Coronary artery (tissue), 2 donors: ENCODE data around the gene FAM120C.

Source experiments
- DNase-seq: peaks from one replicate; pipeline ENCODE4 v3.0.0-alpha.2; 2017; ENCODE audit warnings: low spot score
- H3K27ac ChIP-seq, 2 donors: fragments of 200-600 bp; sonication (generic); one replicate each; pipeline ENCODE4 v1.5.1; 2016 to 2019
- H3K4me3 ChIP-seq: fragments of 200-600 bp; sonication (generic); 2 replicates; pipeline ENCODE4 v1.5.1; 2016; ENCODE audit warnings: mild to moderate bottlenecking, moderate library complexity
- TF ChIP-seq, protein P1 (sequence below): fragments of 200-600 bp; sonication (generic); IDR thresholded peaks from one replicate; pipeline ENCODE4 v1.5.1; 2019; ENCODE audit warnings: antibody characterized with exemption

FAM120C gene

GRCh38 chrX:54063361-54063760, 119.7 kb downstream of the FAM120C start:
- TF ChIP-seq, protein P1, sequence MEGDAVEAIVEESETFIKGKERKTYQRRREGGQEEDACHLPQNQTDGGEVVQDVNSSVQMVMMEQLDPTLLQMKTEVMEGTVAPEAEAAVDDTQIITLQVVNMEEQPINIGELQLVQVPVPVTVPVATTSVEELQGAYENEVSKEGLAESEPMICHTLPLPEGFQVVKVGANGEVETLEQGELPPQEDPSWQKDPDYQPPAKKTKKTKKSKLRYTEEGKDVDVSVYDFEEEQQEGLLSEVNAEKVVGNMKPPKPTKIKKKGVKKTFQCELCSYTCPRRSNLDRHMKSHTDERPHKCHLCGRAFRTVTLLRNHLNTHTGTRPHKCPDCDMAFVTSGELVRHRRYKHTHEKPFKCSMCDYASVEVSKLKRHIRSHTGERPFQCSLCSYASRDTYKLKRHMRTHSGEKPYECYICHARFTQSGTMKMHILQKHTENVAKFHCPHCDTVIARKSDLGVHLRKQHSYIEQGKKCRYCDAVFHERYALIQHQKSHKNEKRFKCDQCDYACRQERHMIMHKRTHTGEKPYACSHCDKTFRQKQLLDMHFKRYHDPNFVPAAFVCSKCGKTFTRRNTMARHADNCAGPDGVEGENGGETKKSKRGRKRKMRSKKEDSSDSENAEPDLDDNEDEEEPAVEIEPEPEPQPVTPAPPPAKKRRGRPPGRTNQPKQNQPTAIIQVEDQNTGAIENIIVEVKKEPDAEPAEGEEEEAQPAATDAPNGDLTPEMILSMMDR: no peak
- H3K4me3 ChIP-seq: no peak overlapping the region
- no peak for DNase-seq
- H3K27ac ChIP-seq: no peak overlapping the region

DNA sequence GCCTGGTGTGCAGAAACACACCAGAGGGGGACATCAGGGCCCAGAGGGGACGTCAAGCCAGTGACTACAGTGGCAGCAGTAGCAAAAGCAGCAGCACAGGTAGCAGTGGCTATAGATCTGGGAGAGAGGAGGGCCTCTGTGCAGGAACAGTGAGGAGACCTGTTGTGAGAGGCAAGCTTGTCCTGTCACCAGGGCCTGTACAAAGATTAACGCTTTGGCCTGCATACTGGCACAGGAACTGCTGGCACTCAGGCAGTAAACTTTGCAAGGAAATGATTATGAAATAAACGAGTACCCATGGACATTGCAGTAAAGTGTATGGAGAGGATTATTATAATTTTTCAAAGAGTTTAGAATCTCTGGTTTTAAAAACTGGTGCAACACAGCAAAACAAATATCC, 133.3 kb downstream of the FAM120C start:
- Histone ChIP-seq H3K4me3 (no peak overlapping the region), H3K27ac (no peak overlapping the region)
- no peak for DNase-seq
- TF ChIP-seq, protein P1: no peak

DNA sequence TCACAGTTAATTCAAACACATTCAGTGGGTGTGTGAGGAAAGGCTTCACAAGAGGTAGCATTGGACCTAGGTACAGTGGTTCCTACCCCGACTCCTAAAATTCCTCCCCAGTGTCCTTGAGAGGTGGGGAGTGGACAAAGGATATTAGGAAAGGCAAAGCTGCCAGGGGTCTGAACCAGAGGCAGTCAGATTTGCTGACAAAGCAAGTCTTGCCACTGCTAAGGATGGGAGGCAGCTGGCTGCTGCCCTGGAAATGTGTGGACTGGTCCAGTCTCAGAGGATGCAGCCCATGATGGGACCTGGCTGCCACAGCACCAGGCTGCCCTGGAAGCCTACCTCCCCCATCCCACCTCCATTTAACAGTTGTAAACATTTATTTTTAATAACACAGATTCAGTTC, 134.6 kb downstream of the FAM120C start:
- no peak overlapping the region for H3K4me3 ChIP-seq
- no peak for DNase-seq
- TF ChIP-seq, protein P1: no peak
- H3K27ac ChIP-seq: no peak overlapping the region

- DNase-seq: no peak
- Histone ChIP-seq H3K27ac (no peak overlapping the region), H3K4me3 (no peak overlapping the region)
- TF ChIP-seq, protein P1: no peak
These were observed 137.4 kb downstream of the FAM120C start for GRCh38 chrX:54045563-54046228.

DNA sequence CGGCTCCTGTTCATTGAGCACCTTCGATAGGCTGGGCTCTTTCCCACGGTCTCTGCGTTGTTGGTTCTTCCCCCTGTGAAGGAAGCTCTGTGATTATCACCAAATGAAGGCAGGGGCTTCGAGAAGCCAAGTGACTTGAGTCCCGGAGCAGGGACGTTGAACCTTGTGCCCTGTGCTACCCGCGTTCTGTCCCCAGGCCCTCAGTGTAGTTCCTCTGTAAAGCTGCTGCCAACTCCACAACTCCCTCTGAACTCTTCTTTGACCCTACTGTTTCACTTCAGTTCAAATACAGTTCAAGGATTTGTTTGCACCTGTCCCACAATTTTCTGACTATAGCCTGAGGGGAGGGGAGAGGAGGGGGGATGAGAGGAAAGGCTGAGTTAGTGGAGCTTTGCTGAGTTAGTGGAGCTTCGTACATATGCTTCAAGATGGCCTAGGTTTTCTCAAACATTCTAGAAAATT, 138.1 kb downstream of the FAM120C start:
- TF ChIP-seq, protein P1: no peak
- DNase-seq: no peak
- Histone ChIP-seq H3K27ac (peak overlapping the region; percentile 85 to 94), H3K4me3 (peak overlapping the region; percentile 82)

- Histone ChIP-seq H3K27ac (peak within 1 kb of the TSS; percentile 85 to 94), H3K4me3 (peak within 1 kb of the TSS; percentile 82)
- TF ChIP-seq, protein P1: no peak
- peak; percentile 94 for DNase-seq
These were observed 138.8 kb downstream of the FAM120C start, which contains the start of gene PHF8 for GRCh38 chrX:54044126-54044876. Gene PHF8, minus strand, starts transcription at chrX:54044473. Its CDS starts 1,745 bp downstream, at chrX:54042728.
